Endothelial cell of umbilical vein (primary cell): ENCODE results near the gene EIF2D. TPM values are rescaled to one million over a fixed set of nuclear protein-coding genes. Genes with fewer than 3 reads are reported as not detected.

ENCODE experiments used
- BruUV-seq: library from RNA; stranded (reverse); fragments of 400-500 nt; replicated peaks from 2 replicates; lab custom pipeline; 2021; lab: Mats Ljungman, UMichigan
- CTCF ChIA-PET: fragments of 300-600, 350-600 bp; sonication (Branson Sonifier 250); formaldehyde crosslinking; loops from one replicate; lab custom pipeline; 2021; ENCODE audit warnings: antibody characterized with exemption, inconsistent platforms; lab: Charles Lee
- POLR2A ChIA-PET: fragments of 300-600, 350-600 bp; sonication (Branson Sonifier 250); formaldehyde crosslinking; loops from one replicate; lab custom pipeline; 2021; ENCODE audit warnings: antibody characterized with exemption, inconsistent platforms; lab: Charles Lee
- DNase-seq: peaks from one replicate; pipeline ENCODE4 v3.0.0-alpha.2; 2011; ENCODE audit warnings: low read depth, low spot score
- FAIRE-seq: peaks from 2 replicates; lab custom pipeline; 2011; peaks lifted over from hg19 to GRCh38; lab: Jason Lieb, UNC
- H2AFZ ChIP-seq: 2 replicates; pipeline ENCODE4 v1.6.0; 2012; ENCODE audit warnings: low read depth, low read length, control low read depth, inconsistent platforms
- H3K27ac ChIP-seq: 2 replicates; pipeline ENCODE4 v1.5.1; 2011; ENCODE audit warnings: low read depth, mild to moderate bottlenecking, control low read depth, low read length, moderate library complexity; ENCODE audit not compliant: insufficient read depth
- H3K27me3 ChIP-seq, 2 experiments: 2 replicates each; pipeline versions ENCODE4 v1.6.0 to v1.6.1; 2011; ENCODE audit warnings: low read length in 2 of 2, mixed read lengths in 1 of 2; ENCODE audit not compliant: control insufficient read depth in 2 of 2, insufficient read depth in 2 of 2
- H3K36me3 ChIP-seq, 2 experiments: 2 replicates in 1 of 2; 3 replicates in 1 of 2; pipeline ENCODE4 v1.5.1; 2011; ENCODE audit warnings: low read length in 2 of 2, mild to moderate bottlenecking in 1 of 2, moderate library complexity in 1 of 2; ENCODE audit not compliant: control insufficient read depth in 2 of 2, insufficient read depth in 2 of 2; ENCODE audit errors: extremely low read depth in 1 of 2
- H3K4me1 ChIP-seq: 3 replicates; pipeline ENCODE4 v1.5.1; 2011; ENCODE audit warnings: mild to moderate bottlenecking, low read length; ENCODE audit not compliant: control insufficient read depth, insufficient read depth; ENCODE audit errors: extremely low read depth
- H3K4me2 ChIP-seq: 2 replicates; pipeline ENCODE4 v1.6.1; 2011; ENCODE audit warnings: low read length, control low read depth, mixed read lengths; ENCODE audit not compliant: insufficient read depth
- H3K4me3 ChIP-seq, 3 experiments: fragments of 200-600 bp in 1 of 3; sonication (generic), shearing (Covaris generic) in 1 of 3; replicated peaks in 1 of 3; 2 replicates each; pipeline ENCODE4 v1.5.1; 2011 to 2016; ENCODE audit warnings: control low read depth in 3 of 3, low read length in 3 of 3, mild to moderate bottlenecking in 2 of 3, inconsistent platforms in 1 of 3, low read depth in 1 of 3, moderate library complexity in 1 of 3; ENCODE audit not compliant: insufficient read depth in 1 of 3
- H3K79me2 ChIP-seq: 2 replicates; pipeline ENCODE4 v1.6.0; 2012; ENCODE audit warnings: low read length, inconsistent platforms; ENCODE audit not compliant: control insufficient read depth, insufficient read depth
- H3K9ac ChIP-seq: replicated peaks from 2 replicates; pipeline ENCODE3; 2011; ENCODE audit warnings: low read length, control low read depth; ENCODE audit not compliant: insufficient read depth; ENCODE audit errors: extremely low read depth
- H3K9me1 ChIP-seq: replicated peaks from 3 replicates; pipeline ENCODE4 v1.6.0; 2011; ENCODE audit warnings: mild to moderate bottlenecking, low read length; ENCODE audit not compliant: control insufficient read depth, insufficient read depth; ENCODE audit errors: extremely low read depth
- H3K9me3 ChIP-seq: replicated peaks from 2 replicates; pipeline ENCODE4 v1.5.1; 2012; ENCODE audit warnings: low read length, inconsistent platforms; ENCODE audit not compliant: control insufficient read depth, insufficient read depth
- H4K20me1 ChIP-seq: replicated peaks from 2 replicates; pipeline ENCODE3; 2011; ENCODE audit warnings: mild to moderate bottlenecking, low read length; ENCODE audit not compliant: control insufficient read depth, insufficient read depth; ENCODE audit errors: extremely low read depth
- CTCF ChIP-seq, 2 donors: IDR thresholded peaks; 1 replicate in 1 of 2; 2 replicates in 1 of 2; pipeline ENCODE4 v1.5.1; 2011; ENCODE audit warnings: low read length in 2 of 2, mild to moderate bottlenecking in 2 of 2, moderate library complexity in 2 of 2, control low read depth in 1 of 2, inconsistent platforms in 1 of 2, low read depth in 1 of 2; ENCODE audit not compliant: insufficient read depth in 1 of 2; ENCODE audit errors: extremely low read depth in 1 of 2
- EZH2 ChIP-seq: IDR thresholded peaks from 2 replicates; pipeline ENCODE4 v1.6.1; 2012; ENCODE audit warnings: borderline replicate concordance, low read depth, mild to moderate bottlenecking, moderate library complexity, low read length, inconsistent platforms; ENCODE audit not compliant: severe bottlenecking
- GATA2 ChIP-seq: IDR thresholded peaks from 2 replicates; pipeline ENCODE4 v1.7.0; 2011; ENCODE audit warnings: low read depth, mild to moderate bottlenecking, moderate library complexity, mixed read lengths, low read length; ENCODE audit not compliant: insufficient read length, insufficient read depth
- JUN ChIP-seq: IDR thresholded peaks from 2 replicates; pipeline ENCODE4 v1.6.1; 2011; ENCODE audit warnings: borderline replicate concordance, low read depth; ENCODE audit not compliant: insufficient read length, insufficient read depth
- MYC ChIP-seq: IDR thresholded peaks from one replicate; pipeline ENCODE4 v1.6.1; 2011; ENCODE audit warnings: mild to moderate bottlenecking, low read depth, low read length
- POLR2AphosphoS5 ChIP-seq: IDR thresholded peaks from 2 replicates; pipeline ENCODE4 v1.6.1; 2012; ENCODE audit warnings: low read depth, mild to moderate bottlenecking, control low read depth, low read length, moderate library complexity; ENCODE audit not compliant: insufficient read depth
- dilution Hi-C: fragments of 300-500 bp; cut with MboI; formaldehyde crosslinking; loops from one replicate; pipeline ENCODE4 v1.15.0; 2019; ENCODE audit warnings: low sequenced_read_pairs; ENCODE audit not compliant: extremely low pct_ligation_motif_present
- intact Hi-C: fragments of 100-400 bp; cut with micrococcal nuclease; formaldehyde crosslinking; loops from one replicate; pipeline ENCODE4 v1.10.0; 2022
- polyA plus RNA-seq, 4 experiments: library from polyadenylated mRNA; depleted of rRNA in 3 of 4; stranded (reverse) in 3 of 4; unstranded in 1 of 4; fragments of >200 nt; gene quantifications; 2 replicates each; pipeline versions ENCODE4 v1.2.1 to v1.2.3, GENCODE V29; 2011 to 2012; ENCODE audit warnings: missing spikeins in 1 of 4
- total RNA-seq: library from RNA; stranded (reverse); gene quantifications from 2 replicates; pipeline ENCODE4 v1.2.3, GENCODE V29; 2021

Gene EIF2D
- total and polyA plus RNA-seq, 2 donors (not counting 3 experiments of a cell fraction or from before 2014, with no cell fraction given): 48.0 to 54.1 TPM

DNA sequence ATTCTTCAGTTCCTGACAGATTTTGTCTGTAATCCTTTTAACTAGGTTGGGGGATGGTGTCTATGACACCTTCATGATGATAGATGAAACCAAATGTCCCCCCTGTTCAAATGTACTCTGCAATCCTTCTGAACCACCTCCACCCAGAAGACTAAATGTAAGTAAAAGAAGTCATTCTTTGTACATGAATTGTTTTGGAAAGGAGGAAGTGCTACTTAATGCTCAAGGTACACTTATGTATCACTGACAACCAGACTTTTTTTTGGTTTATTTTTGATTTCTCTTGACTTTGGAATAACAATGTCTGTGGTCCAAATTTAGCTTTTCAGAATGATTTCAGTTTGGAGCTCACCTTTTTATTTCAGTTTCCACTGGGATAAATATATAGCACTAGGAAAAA lies 25.3 kb upstream of the EIF2D start:
- DNase-seq (no peak), FAIRE-seq (no peak)
- H3K9me3 ChIP-seq: no peaks in the 10 kb centered on the region
- H3K79me2 ChIP-seq: peaks cover 5% of the 10 kb centered on the region
- no peaks in the 10 kb centered on the region for H3K36me3 ChIP-seq
- intact Hi-C loops: no loop called here
- BruUV-seq: no TSS peak
- H3K4me2 ChIP-seq: no peak overlapping the region
- no peak overlapping the region for H3K27ac ChIP-seq
- no peak overlapping the region for H2AFZ ChIP-seq
- H3K27me3 ChIP-seq: no peaks in the 10 kb centered on the region
- H3K9ac ChIP-seq: no peak overlapping the region
- no peaks in the 10 kb centered on the region for H3K9me1 ChIP-seq
- no peak overlapping the region for H3K4me3 ChIP-seq
- ChIA-PET POLR2A (no interaction called here), CTCF (interaction anchor here (0.6 to 14.5 kb wide), 4 partner anchors 12 to 164 kb away, joined by 3 to 663 read pairs (median 4); no protein-coding TSS in a partner anchor)
- H3K4me1 ChIP-seq: peaks cover 13% of the 10 kb centered on the region
- H4K20me1 ChIP-seq: no peaks in the 10 kb centered on the region
- no peak for TF ChIP-seq POLR2AphosphoS5
- TF ChIP-seq GATA2: no peak
- no peak for TF ChIP-seq CTCF (IDR thresholded peaks at IDR 0.05; ENCODE audit: extremely low read depth in 1 of 2, insufficient read depth in 1 of 2, low read depth in 1 of 2, low read length in 2 of 2)
- TF ChIP-seq MYC: no peak
- TF ChIP-seq JUN: no peak
- no peak for TF ChIP-seq EZH2
- dilution Hi-C loops: no loop called here
